GM12878 (cell line): ENCODE measurements around the gene TLX2. TPM values are rescaled to one million over a fixed set of nuclear protein-coding genes. Genes with fewer than 3 reads are reported as not detected.

ENCODE experiments used
- ATAC-seq: fragments of 200-7000 bp; cut with Tn5 transposase; 3 replicates; pipeline ENCODE4 v1.9.1; 2020; ENCODE audit warnings: mild to moderate bottlenecking, moderate library complexity
- BruUV-seq: library from RNA; stranded (reverse); fragments of 400-500 nt; replicated peaks from 2 replicates; lab custom pipeline; 2021; lab: Mats Ljungman, UMichigan
- CTCF ChIA-PET: fragments of 300-600 bp; sonication (Branson Sonifier 250); formaldehyde crosslinking; extraction: SDS; loops from one replicate; lab custom pipeline; 2021; ENCODE audit warnings: inconsistent platforms; lab: Yijun Ruan, JAX
- POLR2A ChIA-PET: fragments of 350-600 bp; formaldehyde crosslinking; extraction: SDS; loops from one replicate; lab custom pipeline; 2021; ENCODE audit warnings: inconsistent platforms; lab: Charles Lee
- RAD21 ChIA-PET: fragments of 300-600 bp; sonication (Branson Sonifier 250); formaldehyde crosslinking; loops from one replicate; lab custom pipeline; 2023; ENCODE audit warnings: antibody characterized with exemption; ENCODE audit not compliant: unreplicated experiment; lab: Charles Lee
- SMC1A ChIA-PET: fragments of 300-600 bp; sonication (Branson Sonifier 250); formaldehyde crosslinking; loops from one replicate; lab custom pipeline; 2023; ENCODE audit not compliant: unreplicated experiment, uncharacterized antibody; lab: Charles Lee
- DNase-seq: peaks from one replicate; pipeline ENCODE4 v3.0.0-alpha.2; 2011; ENCODE audit warnings: low read depth, low spot score
- FAIRE-seq: peaks from 3 replicates; lab custom pipeline; 2011; peaks lifted over from hg19 to GRCh38; lab: Jason Lieb, UNC
- H2AFZ ChIP-seq: 2 replicates; pipeline ENCODE4 v1.6.0; 2011; ENCODE audit warnings: low read depth, low read length, control low read depth; ENCODE audit not compliant: control insufficient read depth
- H3K27ac ChIP-seq: 2 replicates; pipeline ENCODE4 v1.5.1; 2011; ENCODE audit warnings: control low read depth; ENCODE audit not compliant: control insufficient read depth, insufficient read depth
- H3K27me3 ChIP-seq, 2 experiments: replicated peaks in 1 of 2; 2 replicates each; pipeline versions ENCODE4 v1.6.0 to v1.6.1; 2011; ENCODE audit warnings: low read length in 1 of 2; ENCODE audit not compliant: control insufficient read depth in 2 of 2, insufficient read depth in 2 of 2
- H3K36me3 ChIP-seq, 2 experiments: 2 replicates each; pipeline ENCODE4 v1.5.1; 2011; ENCODE audit warnings: low read length in 1 of 2; ENCODE audit not compliant: control insufficient read depth in 2 of 2, insufficient read depth in 2 of 2
- H3K4me1 ChIP-seq: 2 replicates; pipeline ENCODE4 v1.6.1; 2011; ENCODE audit warnings: mild to moderate bottlenecking, low read length, moderate library complexity, mixed read lengths; ENCODE audit not compliant: control insufficient read depth, insufficient read depth
- H3K4me2 ChIP-seq: 2 replicates; pipeline ENCODE4 v1.6.0; 2011; ENCODE audit warnings: control low read depth; ENCODE audit not compliant: control insufficient read depth, insufficient read depth
- H3K4me3 ChIP-seq: fragments of 200-600 bp; sonication (generic); 2 replicates; pipeline ENCODE4 v1.5.1; 2016
- H3K79me2 ChIP-seq: 2 replicates; pipeline ENCODE4 v1.6.0; 2011; ENCODE audit warnings: low read length; ENCODE audit not compliant: control insufficient read depth, insufficient read depth
- H3K9ac ChIP-seq: 2 replicates; pipeline ENCODE4 v1.8.0; 2011; ENCODE audit warnings: low read length, control low read depth, mixed read lengths; ENCODE audit not compliant: control insufficient read depth, insufficient read depth
- H3K9me3 ChIP-seq: replicated peaks from 3 replicates; pipeline ENCODE4 v1.5.1; 2011; ENCODE audit warnings: mild to moderate bottlenecking, low read length; ENCODE audit not compliant: control insufficient read depth, insufficient read depth
- H4K20me1 ChIP-seq: 2 replicates; pipeline ENCODE4 v1.6.0; 2011; ENCODE audit not compliant: control insufficient read depth, insufficient read depth
- MTA3 ChIP-seq: IDR thresholded peaks from 2 replicates; pipeline ENCODE4 v1.6.1; 2012; ENCODE audit warnings: low read length, inconsistent platforms, borderline replicate concordance
- WGBS: methylation state at CpG from one replicate; pipeline ENCODE4 v1.1.6; 2016; ENCODE audit warnings: low lambda C conversion rate; ENCODE audit not compliant: insufficient replicate concordance, insufficient coverage; ENCODE audit errors: missing lambda C conversion rate; 5-methylcytosine and 5-hydroxymethylcytosine counted together
- in situ Hi-C: fragments of 300-500 bp; cut with MboI; formaldehyde crosslinking; loops from 9 replicates; pipeline ENCODE4 v1.14.3; 2018; ENCODE audit warnings: mixed read lengths
- intact Hi-C: fragments of 100-400 bp; cut with micrococcal nuclease; formaldehyde crosslinking; loops from one replicate; pipeline ENCODE4 v1.14.2; 2022; ENCODE audit not compliant: unreplicated experiment
- polyA plus RNA-seq, 11 experiments: library from polyadenylated mRNA; depleted of rRNA in 4 of 11; unstranded in 6 of 11; stranded (reverse) in 5 of 11; fragments of >200 nt; fragmentation: Nextera tagmentation in 4 of 11; fragmentation: Illumina TruSeq in 1 of 11; extraction: Ambion mirVana in 4 of 11; extraction: Trizol in 1 of 11; gene quantifications; 1 replicate in 1 of 11; 2 replicates in 10 of 11; pipeline versions ENCODE4 v1.2.1 to v1.2.3, GENCODE V29; 2011 to 2016; ENCODE audit warnings: inconsistent platforms in 2 of 11, missing spikeins in 2 of 11, low read depth in 1 of 11
- total RNA-seq, 4 experiments: library from RNA; depleted of rRNA in 3 of 4; stranded (reverse); fragments of >200 nt in 3 of 4; fragmentation: Illumina TruSeq in 1 of 4; extraction: Trizol in 1 of 4; gene quantifications; 2 replicates each; pipeline versions ENCODE4 v1.2.1 to v1.2.3, GENCODE V29; 2013 to 2021
- TF ChIP-seq, protein P1 (sequence below): fragments of 450-650 bp; IDR thresholded peaks from 2 replicates; pipeline ENCODE4 v1.6.1; 2018; ENCODE audit warnings: borderline replicate concordance, mild to moderate bottlenecking; ENCODE audit not compliant: partially characterized antibody

TLX2 gene
- total and polyA plus RNA-seq, 10 of the 15 experiments (the other 5 are each of a cell fraction or from before 2014, with no cell fraction given): 0.06 to 5.5 (median 3.6) TPM; not detected in 1

DNA sequence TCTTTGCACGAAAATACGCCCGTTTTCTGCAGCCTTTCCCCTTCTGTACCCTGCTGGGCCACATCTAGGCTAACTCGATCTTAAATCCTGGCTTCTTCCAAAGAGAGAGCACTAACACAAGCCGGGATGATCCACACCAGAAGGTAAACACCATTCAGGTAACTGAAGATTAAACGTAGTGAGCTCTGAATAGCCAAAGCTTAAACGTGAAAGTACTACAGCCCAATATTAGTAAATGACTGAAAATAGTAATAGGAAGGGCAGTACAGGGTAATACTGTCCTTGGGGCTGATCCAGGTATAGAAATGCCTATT, 41.3 kb upstream of the TLX2 start:
- no peaks in the 10 kb centered on the region for H4K20me1 ChIP-seq
- H3K9ac ChIP-seq: peak overlapping the region; percentile 85
- peaks cover 0 to 3% of the 10 kb centered on the region in 2 experiments; a peak in 2 of 4 replicates for H3K36me3 ChIP-seq
- CTCF ChIA-PET: interaction anchor here (0.6 to 2.7 kb wide), 10 partner anchors 9 to 223 kb away, joined by 3 to 20 read pairs (median 6); partner anchors contain the start of genes CCDC142 and TTC31
- POLR2A ChIA-PET: interaction anchor here (0.6 to 2.7 kb wide), 12 partner anchors 9 to 1064 kb away, joined by 3 to 22 read pairs (median 4); partner anchors contain the start of genes CCDC142, INO80B, TTC31 and WBP1
- peak; percentile 9; the same call in 1 of the 3 replicates for ATAC-seq
- RAD21 ChIA-PET: interaction anchor here (0.7 to 2.1 kb wide), 4 partner anchors 9 to 33 kb away, joined by 3 to 20 read pairs (median 4); partner anchors contain the start of genes CCDC142, TTC31 and WBP1
- H3K27ac ChIP-seq: peak overlapping the region; percentile 93
- no peaks in the 10 kb centered on the region for H3K9me3 ChIP-seq
- peak overlapping the region; percentile 91 for H2AFZ ChIP-seq
- H3K79me2 ChIP-seq: peaks cover 10% of the 10 kb centered on the region
- peak overlapping the region; percentile 89 for H3K4me3 ChIP-seq
- 0 out of 2 replicates have a peak, but pooled peaks cover 6% of the 10 kb centered on the region for H3K4me1 ChIP-seq
- intact Hi-C loops: no loop called here
- DNase-seq: no peak
- peak overlapping the region; percentile 99 for H3K4me2 ChIP-seq
- BruUV-seq: TSS peak; percentile 96
- H3K27me3 ChIP-seq: no peaks in the 10 kb centered on the region
- TF ChIP-seq, protein P1, sequence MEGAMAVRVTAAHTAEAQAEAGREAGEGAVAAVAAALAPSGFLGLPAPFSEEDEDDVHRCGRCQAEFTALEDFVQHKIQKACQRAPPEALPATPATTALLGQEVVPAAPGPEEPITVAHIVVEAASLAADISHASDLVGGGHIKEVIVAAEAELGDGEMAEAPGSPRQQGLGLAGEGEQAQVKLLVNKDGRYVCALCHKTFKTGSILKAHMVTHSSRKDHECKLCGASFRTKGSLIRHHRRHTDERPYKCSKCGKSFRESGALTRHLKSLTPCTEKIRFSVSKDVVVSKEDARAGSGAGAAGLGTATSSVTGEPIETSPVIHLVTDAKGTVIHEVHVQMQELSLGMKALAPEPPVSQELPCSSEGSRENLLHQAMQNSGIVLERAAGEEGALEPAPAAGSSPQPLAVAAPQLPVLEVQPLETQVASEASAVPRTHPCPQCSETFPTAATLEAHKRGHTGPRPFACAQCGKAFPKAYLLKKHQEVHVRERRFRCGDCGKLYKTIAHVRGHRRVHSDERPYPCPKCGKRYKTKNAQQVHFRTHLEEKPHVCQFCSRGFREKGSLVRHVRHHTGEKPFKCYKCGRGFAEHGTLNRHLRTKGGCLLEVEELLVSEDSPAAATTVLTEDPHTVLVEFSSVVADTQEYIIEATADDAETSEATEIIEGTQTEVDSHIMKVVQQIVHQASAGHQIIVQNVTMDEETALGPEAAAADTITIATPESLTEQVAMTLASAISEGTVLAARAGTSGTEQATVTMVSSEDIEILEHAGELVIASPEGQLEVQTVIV: no peak
- 0 out of 2 replicates have a peak, but pooled peaks have one; percentile 24 for TF ChIP-seq MTA3
- TF ChIP-seq, all 136 proteins: peak for 1
- FAIRE-seq: no peak
- 9% methylated on average over 7 of the region's 7 CpGs for WGBS
- SMC1A ChIA-PET: interaction anchor here (0.6 to 2.4 kb wide), 12 partner anchors 9 to 472 kb away, joined by 3 to 11 read pairs (median 4); partner anchors contain the start of genes CCDC142 and TTC31
- in situ Hi-C loops: no loop called here
